ENCODE measurements around the gene ZNF689.

The ZNF689 gene

DNA sequence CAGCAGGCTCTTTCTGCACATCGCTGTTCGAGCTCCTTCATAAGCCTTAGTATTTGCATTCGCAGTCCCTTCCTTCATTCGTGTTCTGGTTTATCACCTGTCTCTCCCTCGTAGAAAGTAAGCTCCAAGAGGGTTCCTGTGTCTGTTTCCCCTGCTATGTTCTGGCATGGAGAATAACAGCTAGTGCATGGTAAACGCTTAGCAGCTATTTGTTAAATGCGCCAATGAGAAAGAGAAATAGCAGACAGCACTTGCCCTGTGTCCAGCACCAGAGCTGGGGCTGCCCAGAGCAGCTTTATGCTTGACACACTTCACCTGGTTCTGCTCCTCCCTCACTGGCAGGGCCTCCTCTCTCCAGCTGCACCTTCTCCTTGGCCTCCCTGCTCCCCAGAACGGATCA lies 44.2 kb downstream of the ZNF689 start:
- H3K27ac ChIP-seq: no peak overlapping the region
- TF ChIP-seq, protein P1, sequence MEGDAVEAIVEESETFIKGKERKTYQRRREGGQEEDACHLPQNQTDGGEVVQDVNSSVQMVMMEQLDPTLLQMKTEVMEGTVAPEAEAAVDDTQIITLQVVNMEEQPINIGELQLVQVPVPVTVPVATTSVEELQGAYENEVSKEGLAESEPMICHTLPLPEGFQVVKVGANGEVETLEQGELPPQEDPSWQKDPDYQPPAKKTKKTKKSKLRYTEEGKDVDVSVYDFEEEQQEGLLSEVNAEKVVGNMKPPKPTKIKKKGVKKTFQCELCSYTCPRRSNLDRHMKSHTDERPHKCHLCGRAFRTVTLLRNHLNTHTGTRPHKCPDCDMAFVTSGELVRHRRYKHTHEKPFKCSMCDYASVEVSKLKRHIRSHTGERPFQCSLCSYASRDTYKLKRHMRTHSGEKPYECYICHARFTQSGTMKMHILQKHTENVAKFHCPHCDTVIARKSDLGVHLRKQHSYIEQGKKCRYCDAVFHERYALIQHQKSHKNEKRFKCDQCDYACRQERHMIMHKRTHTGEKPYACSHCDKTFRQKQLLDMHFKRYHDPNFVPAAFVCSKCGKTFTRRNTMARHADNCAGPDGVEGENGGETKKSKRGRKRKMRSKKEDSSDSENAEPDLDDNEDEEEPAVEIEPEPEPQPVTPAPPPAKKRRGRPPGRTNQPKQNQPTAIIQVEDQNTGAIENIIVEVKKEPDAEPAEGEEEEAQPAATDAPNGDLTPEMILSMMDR (conservative IDR thresholded peaks at IDR 0.05): no peak

DNA sequence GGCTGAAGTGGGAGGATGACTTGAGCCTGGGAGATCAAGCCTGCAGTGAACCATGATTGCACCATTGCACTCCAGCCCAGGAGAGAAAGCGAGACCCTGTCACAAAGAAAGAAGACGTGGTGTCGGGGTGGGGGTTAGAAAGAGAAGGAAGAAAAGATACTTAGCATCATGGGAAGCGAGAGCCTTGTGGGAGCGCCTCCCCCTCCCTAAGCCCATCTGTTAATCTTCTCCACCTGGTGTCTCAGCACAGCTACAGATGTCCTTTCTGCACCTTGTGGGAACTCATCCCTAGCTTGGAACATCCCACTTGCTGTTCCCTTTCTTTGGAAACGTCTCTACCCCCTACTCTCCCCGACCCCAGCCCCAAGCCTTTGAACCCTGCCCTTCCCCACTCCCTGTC lies 44.7 kb downstream of the ZNF689 start:
- no peak overlapping the region for H3K27ac ChIP-seq
- TF ChIP-seq, protein P1 (conservative IDR thresholded peaks at IDR 0.05): no peak

GRCh38 chr16:30562021-30562420 lies 48.2 kb downstream of the ZNF689 start:
- H3K27ac ChIP-seq: no peak overlapping the region
- TF ChIP-seq, protein P1 (conservative IDR thresholded peaks at IDR 0.05): no peak

GRCh38 chr16:30561089-30561816 lies 48.9 kb downstream of the ZNF689 start:
- TF ChIP-seq, protein P1 (conservative IDR thresholded peaks at IDR 0.05): no peak
- peak overlapping the region; percentile 33; the same call in 1 of the 2 replicates for H3K27ac ChIP-seq

DNA sequence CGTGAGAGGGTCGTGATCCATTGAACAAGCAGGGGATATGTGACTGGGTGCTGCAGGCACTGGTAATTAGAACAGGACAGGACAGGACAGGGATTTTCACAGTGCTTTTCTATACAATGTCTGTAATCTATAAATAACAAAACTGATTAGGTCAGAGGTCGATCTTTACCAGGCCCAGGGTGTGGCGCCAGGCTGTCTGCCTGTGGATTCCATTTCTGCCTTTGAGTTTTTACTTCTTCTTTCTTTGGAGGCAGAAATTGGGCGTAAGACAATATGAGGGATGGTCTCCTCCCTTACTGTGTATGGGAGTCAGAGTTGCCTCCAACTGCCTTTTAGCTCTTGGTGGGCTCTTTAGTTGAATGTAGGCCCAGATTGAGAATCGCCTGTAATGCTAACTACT lies 50.5 kb downstream of the ZNF689 start:
- TF ChIP-seq, protein P1 (conservative IDR thresholded peaks at IDR 0.05): no peak
- H3K27ac ChIP-seq: no peak overlapping the region

- TF ChIP-seq, protein P1 (conservative IDR thresholded peaks at IDR 0.05): no peak
- H3K27ac ChIP-seq: peak overlapping the region; percentile 80
Measured at GRCh38 chr16:30558789-30559377, 51.3 kb downstream of the ZNF689 start.

- TF ChIP-seq, protein P1 (conservative IDR thresholded peaks at IDR 0.05): no peak
- peak within 1 kb of the TSS; percentile 80 for H3K27ac ChIP-seq
Measured at GRCh38 chr16:30557957-30558788, 52.0 kb downstream of the ZNF689 start, which contains the start of gene ZNF764. Gene ZNF764 (minus strand): TSS chr16:30558374. CDS start chr16:30558182, 192 bp downstream.
